H9 (cell line): ENCODE measurements around the gene GARIN5A. TPM values are rescaled to one million over a fixed set of nuclear protein-coding genes. Genes with fewer than 3 reads are reported as not detected.

Source experiments
- DNase-seq: peaks from one replicate; pipeline ENCODE4 v3.0.0-alpha.2; 2017
- H2AFZ ChIP-seq: one replicate; pipeline ENCODE4 v1.6.1; 2013; ENCODE audit warnings: mild to moderate bottlenecking, low read length, control low read depth, moderate library complexity
- H2AK5ac ChIP-seq: 2 replicates; pipeline ENCODE4 v1.6.1; 2013; ENCODE audit warnings: low read length, control low read depth, mixed read lengths; ENCODE audit not compliant: insufficient read length
- H2BK120ac ChIP-seq: one replicate; pipeline ENCODE4 v1.6.1; 2013; ENCODE audit warnings: low read depth, mild to moderate bottlenecking, low read length, control low read depth, inconsistent platforms; ENCODE audit not compliant: poor library complexity, severe bottlenecking
- H2BK12ac ChIP-seq: 2 replicates; pipeline ENCODE4 v1.6.1; 2013; ENCODE audit warnings: low read length, control low read depth, mixed read lengths, low read depth; ENCODE audit not compliant: insufficient read length
- H2BK15ac ChIP-seq: 2 replicates; pipeline ENCODE4 v1.6.1; 2013; ENCODE audit warnings: low read depth, low read length, control low read depth
- H2BK20ac ChIP-seq: one replicate; pipeline ENCODE4 v1.6.1; 2013; ENCODE audit warnings: low read depth, mild to moderate bottlenecking, low read length, control low read depth, inconsistent platforms; ENCODE audit not compliant: poor library complexity, severe bottlenecking
- H2BK5ac ChIP-seq: 2 replicates; pipeline ENCODE4 v1.6.1; 2013; ENCODE audit warnings: low read length, control low read depth, mixed read lengths; ENCODE audit not compliant: insufficient read length
- H3K14ac ChIP-seq: 2 replicates; pipeline ENCODE4 v1.6.1; 2013; ENCODE audit warnings: low read length, control low read depth; ENCODE audit not compliant: insufficient read depth
- H3K18ac ChIP-seq: 2 replicates; pipeline ENCODE4 v1.6.1; 2013; ENCODE audit warnings: low read depth, mild to moderate bottlenecking, mixed read lengths, low read length, control low read depth; ENCODE audit not compliant: insufficient read length
- H3K23ac ChIP-seq: 2 replicates; pipeline ENCODE4 v1.6.1; 2013; ENCODE audit warnings: low read length, control low read depth, mixed read lengths, low read depth; ENCODE audit not compliant: insufficient read length
- H3K23me2 ChIP-seq: 2 replicates; pipeline ENCODE4 v1.6.1; 2013; ENCODE audit warnings: low read depth, mild to moderate bottlenecking, mixed read lengths, low read length, control low read depth; ENCODE audit not compliant: insufficient read length, poor library complexity, severe bottlenecking
- H3K27ac ChIP-seq: 2 replicates; pipeline ENCODE4 v1.5.1; 2013; ENCODE audit warnings: low read length, control low read depth, mixed read lengths, low read depth; ENCODE audit not compliant: insufficient read length
- H3K27me3 ChIP-seq: 2 replicates; pipeline ENCODE4 v1.6.1; 2013; ENCODE audit warnings: low read length, control low read depth, inconsistent platforms; ENCODE audit not compliant: insufficient read depth
- H3K4ac ChIP-seq: 2 replicates; pipeline ENCODE4 v1.6.1; 2013; ENCODE audit warnings: low read depth, mild to moderate bottlenecking, control low read depth, inconsistent platforms, low read length, moderate library complexity
- H3K4me1 ChIP-seq: 2 replicates; pipeline ENCODE4 v1.6.1; 2013; ENCODE audit warnings: low read length, control low read depth, inconsistent platforms; ENCODE audit not compliant: insufficient read depth
- H3K4me2 ChIP-seq: 2 replicates; pipeline ENCODE4 v1.6.1; 2013; ENCODE audit warnings: low read length, control low read depth, mixed read lengths; ENCODE audit not compliant: insufficient read length, insufficient read depth
- H3K56ac ChIP-seq: 2 replicates; pipeline ENCODE4 v1.6.1; 2013; ENCODE audit warnings: low read depth, mild to moderate bottlenecking, mixed read lengths, low read length, control low read depth; ENCODE audit not compliant: insufficient read length
- H3K79me1 ChIP-seq: 2 replicates; pipeline ENCODE4 v1.6.1; 2013; ENCODE audit warnings: low read depth, mild to moderate bottlenecking, moderate library complexity, low read length, control low read depth, inconsistent platforms; ENCODE audit not compliant: insufficient read depth, poor library complexity, severe bottlenecking
- H3K79me2 ChIP-seq: 2 replicates; pipeline ENCODE4 v1.6.1; 2013; ENCODE audit warnings: low read length, control low read depth, inconsistent platforms; ENCODE audit not compliant: insufficient read depth
- H3K9ac ChIP-seq: 2 replicates; pipeline ENCODE4 v1.6.1; 2013; ENCODE audit warnings: low read length, control low read depth, mixed read lengths; ENCODE audit not compliant: insufficient read length; ENCODE audit errors: extremely low read depth
- H3K9me3 ChIP-seq: one replicate; pipeline ENCODE4 v1.6.1; 2013; ENCODE audit warnings: low read depth, low read length, inconsistent platforms; ENCODE audit not compliant: control insufficient read depth
- H3T11ph ChIP-seq: one replicate; pipeline ENCODE4 v1.6.1; 2013; ENCODE audit warnings: mild to moderate bottlenecking, low read length, control low read depth, inconsistent platforms
- H4K20me1 ChIP-seq: one replicate; pipeline ENCODE4 v1.6.1; 2013; ENCODE audit not compliant: control insufficient read depth, insufficient read length, insufficient read depth
- H4K5ac ChIP-seq: 2 replicates; pipeline ENCODE4 v1.6.1; 2013; ENCODE audit warnings: low read depth, mild to moderate bottlenecking, mixed read lengths, low read length, control low read depth; ENCODE audit not compliant: insufficient read length
- H4K8ac ChIP-seq: replicated peaks from 2 replicates; pipeline ENCODE4 v1.6.1; 2013; ENCODE audit warnings: low read length, control low read depth, mixed read lengths, low read depth; ENCODE audit not compliant: insufficient read length
- H4K91ac ChIP-seq: 2 replicates; pipeline ENCODE4 v1.6.1; 2013; ENCODE audit warnings: low read depth, mild to moderate bottlenecking, moderate library complexity, mixed read lengths, low read length, control low read depth; ENCODE audit not compliant: insufficient read length
- H3K27ac Mint-ChIP-seq, 3 experiments: 2 replicates in 2 of 3; 3 replicates in 1 of 3; pipeline ENCODE4 v1.8.0; 2020 to 2021; ENCODE audit warnings: mixed read lengths in 3 of 3, mild to moderate bottlenecking in 1 of 3, moderate library complexity in 1 of 3
- H3K27me3 Mint-ChIP-seq: 2 replicates; pipeline ENCODE4 v1.8.0; 2021; ENCODE audit warnings: low read depth, mild to moderate bottlenecking, moderate library complexity, mixed read lengths
- H3K36me3 Mint-ChIP-seq, 3 experiments: 2 replicates in 2 of 3; 3 replicates in 1 of 3; pipeline ENCODE4 v1.8.0; 2020 to 2021; ENCODE audit warnings: low read depth in 3 of 3, mixed read lengths in 3 of 3; ENCODE audit not compliant: insufficient read depth in 1 of 3
- H3K4me1 Mint-ChIP-seq, 2 experiments: 2 replicates each; pipeline ENCODE4 v1.8.0; 2020; ENCODE audit warnings: mixed read lengths in 2 of 2
- H3K4me3 Mint-ChIP-seq, 2 experiments: 2 replicates in 1 of 2; 3 replicates in 1 of 2; pipeline ENCODE4 v1.8.0; 2020 to 2021; ENCODE audit warnings: mild to moderate bottlenecking in 2 of 2, mixed read lengths in 2 of 2, moderate library complexity in 1 of 2
- H3K9me3 Mint-ChIP-seq, 2 experiments: 2 replicates in 1 of 2; 3 replicates in 1 of 2; pipeline ENCODE4 v1.8.0; 2020; ENCODE audit warnings: mild to moderate bottlenecking in 2 of 2, mixed read lengths in 2 of 2, moderate library complexity in 1 of 2
- WGBS: extraction: QIAGEN DNeasy Blood & Tissue Kit; methylation state at CpG from one replicate; pipeline ENCODE4 v1.1.7; 2013; ENCODE audit warnings: missing lambda C conversion rate, low lambda C conversion rate, mixed read lengths; ENCODE audit not compliant: insufficient read length; ENCODE audit errors: extremely low coverage; 5-methylcytosine and 5-hydroxymethylcytosine counted together
- total RNA-seq: library from RNA; stranded (reverse); gene quantifications from 2 replicates; pipeline ENCODE4 v1.2.1, GENCODE V29; 2021
- TF ChIP-seq, protein P1 (sequence below): fragments of 200-600 bp; sonication (generic); conservative IDR thresholded peaks from 3 replicates; pipeline ENCODE4 v1.8.0; 2021; ENCODE audit warnings: antibody characterized with exemption, mild to moderate bottlenecking

GARIN5A gene
- total RNA-seq, 1 experiment from 2014 or later: 9.5 TPM

DNA sequence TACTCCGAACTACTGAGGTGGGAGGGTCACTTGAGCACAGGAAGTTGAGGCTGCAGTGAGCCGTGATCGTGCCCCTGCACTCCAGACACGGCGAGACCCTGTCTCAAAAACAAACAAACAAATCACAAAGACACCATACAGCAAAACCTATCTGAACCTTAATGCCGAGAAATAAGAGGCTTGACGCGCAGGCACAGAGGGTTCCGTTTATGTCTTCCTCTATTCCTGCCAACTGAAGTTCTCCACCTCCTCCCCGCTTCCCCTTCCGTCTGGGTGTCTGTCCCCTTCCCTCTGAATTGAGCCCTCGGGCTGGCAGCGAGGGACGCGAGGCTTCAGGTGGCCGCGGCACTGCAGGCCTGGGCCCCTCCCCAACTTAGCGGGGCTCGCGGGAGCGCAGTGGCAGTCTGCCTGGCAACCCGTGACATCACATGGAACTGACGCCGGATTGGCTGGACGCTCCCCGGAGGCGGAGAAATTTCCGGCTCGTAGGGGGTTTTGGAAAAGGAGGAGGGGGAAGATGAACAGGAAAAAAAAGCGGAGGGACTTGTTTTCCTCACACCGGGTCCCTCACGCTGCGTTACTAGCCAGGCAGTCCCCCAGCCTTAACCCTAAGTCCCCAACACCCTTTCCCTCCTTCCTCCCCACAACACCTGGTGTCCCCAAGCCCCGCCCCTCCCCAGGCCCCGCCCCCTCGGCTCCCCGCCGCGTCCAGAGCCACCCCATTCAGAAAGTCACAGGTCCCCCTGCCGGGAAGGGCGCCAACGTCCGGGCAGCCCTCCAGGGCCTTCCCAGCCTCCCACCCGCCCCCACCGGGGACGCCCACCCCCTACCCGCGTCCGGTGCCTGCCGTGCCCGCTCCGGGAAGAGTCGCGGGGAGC lies 45.1 kb downstream of the GARIN5A start:
- Histone ChIP-seq H2AFZ (peak overlapping the region; percentile 58), H3K4me2 (peak overlapping the region; percentile 90), H3K79me2 (no peaks in the 10 kb centered on the region), H4K5ac (no peak overlapping the region), H3K27ac (no peak overlapping the region), H3K79me1 (no peaks in the 10 kb centered on the region), H3K27me3 (no peaks in the 10 kb centered on the region), H2BK15ac (no peak overlapping the region), H3K9ac (peak overlapping the region; percentile 59), H2BK12ac (no peak overlapping the region), H3K9me3 (no peaks in the 10 kb centered on the region), H2BK20ac (no peak overlapping the region), H4K20me1 (no peaks in the 10 kb centered on the region), H2BK120ac (no peak overlapping the region), H3K4ac (no peak overlapping the region), H2AK5ac (no peak overlapping the region), H4K91ac (no peak overlapping the region), H3K56ac (no peak overlapping the region), H3K18ac (peak overlapping the region; percentile 27), H3K23me2 (peaks cover 12% of the 10 kb centered on the region), H3K23ac (no peak overlapping the region), H4K8ac (no peak overlapping the region), H2BK5ac (no peak overlapping the region), H3K14ac (peak overlapping the region; percentile 87; the same call in 1 of the 2 replicates), H3T11ph (no peak overlapping the region), H3K4me1 (peaks cover 3% of the 10 kb centered on the region; the same call in 1 of the 2 replicates)
- peak; percentile 90 for DNase-seq
- no CpG with 5 or more reads among the region's 54 CpGs for WGBS
- H3K36me3 Mint-ChIP-seq: peaks cover 0 to under 1% (median 0%) of the 10 kb centered on the region in 3 experiments; a peak in 2 of 7 replicates
- H3K27ac Mint-ChIP-seq: peak overlapping the region; percentile 80 to 95 (median 88); a peak in 6 of 7 replicates
- TF ChIP-seq, protein P1, sequence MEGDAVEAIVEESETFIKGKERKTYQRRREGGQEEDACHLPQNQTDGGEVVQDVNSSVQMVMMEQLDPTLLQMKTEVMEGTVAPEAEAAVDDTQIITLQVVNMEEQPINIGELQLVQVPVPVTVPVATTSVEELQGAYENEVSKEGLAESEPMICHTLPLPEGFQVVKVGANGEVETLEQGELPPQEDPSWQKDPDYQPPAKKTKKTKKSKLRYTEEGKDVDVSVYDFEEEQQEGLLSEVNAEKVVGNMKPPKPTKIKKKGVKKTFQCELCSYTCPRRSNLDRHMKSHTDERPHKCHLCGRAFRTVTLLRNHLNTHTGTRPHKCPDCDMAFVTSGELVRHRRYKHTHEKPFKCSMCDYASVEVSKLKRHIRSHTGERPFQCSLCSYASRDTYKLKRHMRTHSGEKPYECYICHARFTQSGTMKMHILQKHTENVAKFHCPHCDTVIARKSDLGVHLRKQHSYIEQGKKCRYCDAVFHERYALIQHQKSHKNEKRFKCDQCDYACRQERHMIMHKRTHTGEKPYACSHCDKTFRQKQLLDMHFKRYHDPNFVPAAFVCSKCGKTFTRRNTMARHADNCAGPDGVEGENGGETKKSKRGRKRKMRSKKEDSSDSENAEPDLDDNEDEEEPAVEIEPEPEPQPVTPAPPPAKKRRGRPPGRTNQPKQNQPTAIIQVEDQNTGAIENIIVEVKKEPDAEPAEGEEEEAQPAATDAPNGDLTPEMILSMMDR: no peak
- H3K9me3 Mint-ChIP-seq: no peaks in the 10 kb centered on the region
- H3K27me3 Mint-ChIP-seq: peaks cover 8% of the 10 kb centered on the region
- H3K4me3 Mint-ChIP-seq: peak overlapping the region; percentile 75 to 88
- peaks cover 26 to 33% of the 10 kb centered on the region in 2 experiments for H3K4me1 Mint-ChIP-seq
